GM06990 (cell line): ENCODE measurements around the gene RASSF5.
A peak's percentile ranks its signal among the peaks of the same experiment; 100 is the strongest.

Source experiments
- DNase-seq: peaks from one replicate; pipeline ENCODE4 v3.0.0-alpha.2; 2011; ENCODE audit not compliant: insufficient read length; ENCODE audit errors: extremely low read depth
- H3K27me3 ChIP-seq: replicated peaks from 2 replicates; pipeline ENCODE4 v1.6.0; 2011; ENCODE audit warnings: low read length; ENCODE audit not compliant: control insufficient read depth, insufficient read depth
- H3K36me3 ChIP-seq: 2 replicates; pipeline ENCODE4 v1.5.1; 2011; ENCODE audit warnings: low read length; ENCODE audit not compliant: control insufficient read depth, insufficient read depth
- H3K4me3 ChIP-seq: replicated peaks from 2 replicates; pipeline ENCODE4 v1.5.1; 2011; ENCODE audit warnings: low read depth, mild to moderate bottlenecking, control low read depth, low read length
- TF ChIP-seq, protein P1 (sequence below): IDR thresholded peaks from 2 replicates; pipeline ENCODE4 v1.5.1; 2011; ENCODE audit warnings: low read length, control low read depth, mild to moderate bottlenecking, inconsistent platforms; ENCODE audit not compliant: insufficient read depth, poor library complexity, severe bottlenecking

The RASSF5 gene

GRCh38 chr1:206631085-206631509 is 123.8 kb downstream of the RASSF5 start:
- no peaks in the 10 kb centered on the region for H3K36me3 ChIP-seq
- DNase-seq: peak; percentile 41
- H3K27me3 ChIP-seq: no peaks in the 10 kb centered on the region
- TF ChIP-seq, protein P1, sequence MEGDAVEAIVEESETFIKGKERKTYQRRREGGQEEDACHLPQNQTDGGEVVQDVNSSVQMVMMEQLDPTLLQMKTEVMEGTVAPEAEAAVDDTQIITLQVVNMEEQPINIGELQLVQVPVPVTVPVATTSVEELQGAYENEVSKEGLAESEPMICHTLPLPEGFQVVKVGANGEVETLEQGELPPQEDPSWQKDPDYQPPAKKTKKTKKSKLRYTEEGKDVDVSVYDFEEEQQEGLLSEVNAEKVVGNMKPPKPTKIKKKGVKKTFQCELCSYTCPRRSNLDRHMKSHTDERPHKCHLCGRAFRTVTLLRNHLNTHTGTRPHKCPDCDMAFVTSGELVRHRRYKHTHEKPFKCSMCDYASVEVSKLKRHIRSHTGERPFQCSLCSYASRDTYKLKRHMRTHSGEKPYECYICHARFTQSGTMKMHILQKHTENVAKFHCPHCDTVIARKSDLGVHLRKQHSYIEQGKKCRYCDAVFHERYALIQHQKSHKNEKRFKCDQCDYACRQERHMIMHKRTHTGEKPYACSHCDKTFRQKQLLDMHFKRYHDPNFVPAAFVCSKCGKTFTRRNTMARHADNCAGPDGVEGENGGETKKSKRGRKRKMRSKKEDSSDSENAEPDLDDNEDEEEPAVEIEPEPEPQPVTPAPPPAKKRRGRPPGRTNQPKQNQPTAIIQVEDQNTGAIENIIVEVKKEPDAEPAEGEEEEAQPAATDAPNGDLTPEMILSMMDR: peak; percentile 62
- H3K4me3 ChIP-seq: no peak overlapping the region

- H3K27me3 ChIP-seq: no peaks in the 10 kb centered on the region
- TF ChIP-seq, protein P1: no peak
Observed at GRCh38 chr1:206633708-206634121, 126.4 kb downstream of the RASSF5 start.

GRCh38 chr1:206634365-206635079 is 127.2 kb downstream of the RASSF5 start:
- Histone ChIP-seq H3K4me3 (peak overlapping the region; percentile 77), H3K27me3 (no peaks in the 10 kb centered on the region), H3K36me3 (no peaks in the 10 kb centered on the region)
- peak; percentile 30 for DNase-seq
- TF ChIP-seq, protein P1: peak; percentile 79

More at GRCh38 chr1:206633708-206634121, 126.4 kb downstream of the RASSF5 start:
- Histone ChIP-seq H3K4me3 (no peak overlapping the region), H3K36me3 (no peaks in the 10 kb centered on the region)
- no peak for DNase-seq

DNA sequence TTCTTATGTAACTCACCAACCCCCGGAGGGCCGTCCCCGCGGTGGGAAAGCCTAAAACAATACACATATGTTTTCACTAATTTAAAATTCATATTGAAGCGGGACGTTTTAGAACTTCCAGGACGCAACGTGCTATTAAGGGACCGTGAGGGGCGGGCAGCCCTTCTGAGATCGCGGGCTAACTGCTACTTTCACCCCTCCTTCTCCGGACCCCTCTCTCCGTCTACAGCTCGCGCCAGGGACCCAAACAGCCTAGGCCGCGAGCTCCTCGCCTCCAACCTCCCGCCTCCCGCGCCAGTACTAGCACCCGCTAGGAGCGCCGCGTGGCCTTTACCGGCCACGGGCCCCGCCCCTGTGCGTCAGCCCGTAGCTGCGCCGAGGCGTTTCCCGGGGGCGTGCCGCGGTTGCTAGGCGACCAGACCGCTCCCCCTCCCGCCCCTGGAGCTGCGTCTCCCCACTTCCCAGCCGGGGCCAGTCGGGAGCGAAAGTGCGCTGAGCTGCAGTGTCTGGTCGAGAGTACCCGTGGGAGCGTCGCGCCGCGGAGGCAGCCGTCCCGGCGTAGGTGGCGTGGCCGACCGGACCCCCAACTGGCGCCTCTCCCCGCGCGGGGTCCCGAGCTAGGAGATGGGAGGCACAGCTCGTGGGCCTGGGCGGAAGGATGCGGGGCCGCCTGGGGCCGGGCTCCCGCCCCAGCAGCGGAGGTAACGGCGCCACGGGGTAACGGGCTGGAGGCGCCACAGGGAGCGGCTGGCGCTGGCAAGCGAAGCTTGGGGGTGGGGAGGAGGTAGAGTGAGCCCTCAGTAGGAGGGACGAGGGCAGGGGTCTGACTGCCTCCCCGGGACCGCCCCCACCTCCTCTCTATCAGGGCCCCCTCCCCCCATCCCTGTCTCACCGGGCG is 128.0 kb downstream of the RASSF5 start, which contains the start of gene DYRK3:
DYRK3 (plus strand) TSS at position 457 of the 898 bp plus-strand sequence; CDS start at position 625, 168 bp downstream.
- DNase-seq: peak; percentile 95
- TF ChIP-seq, protein P1: no peak
- H3K36me3 ChIP-seq: no peaks in the 10 kb centered on the region
- peak within 1 kb of the TSS; percentile 77 for H3K4me3 ChIP-seq
- no peaks in the 10 kb centered on the region for H3K27me3 ChIP-seq

- TF ChIP-seq, protein P1: no peak
- Histone ChIP-seq H3K27me3 (no peaks in the 10 kb centered on the region), H3K36me3 (no peaks in the 10 kb centered on the region), H3K4me3 (peak overlapping the region; percentile 77)
- no peak for DNase-seq
Observed at GRCh38 chr1:206635978-206636345, 128.6 kb downstream of the RASSF5 start.
